ENCODE results near the gene MBNL2. TPM values are rescaled to one million over a fixed set of nuclear protein-coding genes. Genes with fewer than 3 reads are reported as not detected.

Gene MBNL2
- total RNA-seq, 1 donor from 2014 or later: 61.2 TPM

GRCh38 chr13:97252735-97253134 lies 30.6 kb downstream of the MBNL2 start:
- DNase-seq (ENCODE audit: low read depth): no peak

- no peak for DNase-seq (ENCODE audit: low read depth)
Measured at GRCh38 chr13:97253581-97254293, 31.6 kb downstream of the MBNL2 start.

GRCh38 chr13:97254816-97255215 lies 32.7 kb downstream of the MBNL2 start:
- DNase-seq (ENCODE audit: low read depth): peak; percentile 28

- DNase-seq (ENCODE audit: low read depth): no peak
Measured at GRCh38 chr13:97255515-97256021, 33.4 kb downstream of the MBNL2 start.

GRCh38 chr13:97256343-97256783 lies 34.2 kb downstream of the MBNL2 start:
- DNase-seq (ENCODE audit: low read depth): peak; percentile 74

GRCh38 chr13:97257228-97257755 lies 35.2 kb downstream of the MBNL2 start:
- DNase-seq (ENCODE audit: low read depth): no peak

GRCh38 chr13:97257800-97258799 lies 36.0 kb downstream of the MBNL2 start:
- DNase-seq (ENCODE audit: low read depth): peak; percentile 63

GRCh38 chr13:97258801-97259200 lies 36.7 kb downstream of the MBNL2 start:
- DNase-seq (ENCODE audit: low read depth): no peak

GRCh38 chr13:97259410-97259797 lies 37.3 kb downstream of the MBNL2 start:
- no peak for DNase-seq (ENCODE audit: low read depth)

GRCh38 chr13:97259798-97260714 lies 37.9 kb downstream of the MBNL2 start:
- peak; percentile 77 for DNase-seq (ENCODE audit: low read depth)

GRCh38 chr13:97261254-97262005 lies 39.3 kb downstream of the MBNL2 start:
- DNase-seq (ENCODE audit: low read depth): no peak

GRCh38 chr13:97262058-97262457 lies 39.9 kb downstream of the MBNL2 start:
- DNase-seq (ENCODE audit: low read depth): no peak

GRCh38 chr13:97263160-97263559 lies 41.0 kb downstream of the MBNL2 start:
- DNase-seq (ENCODE audit: low read depth): no peak

GRCh38 chr13:97264663-97265062 lies 42.5 kb downstream of the MBNL2 start:
- no peak for DNase-seq (ENCODE audit: low read depth)

- no peak for DNase-seq (ENCODE audit: low read depth)
Measured at GRCh38 chr13:97266332-97266731, 44.2 kb downstream of the MBNL2 start.

GRCh38 chr13:97266772-97267417 lies 44.8 kb downstream of the MBNL2 start:
- DNase-seq (ENCODE audit: low read depth): no peak

- DNase-seq (ENCODE audit: low read depth): no peak
Measured at GRCh38 chr13:97267418-97268059, 45.4 kb downstream of the MBNL2 start.

- no peak for DNase-seq (ENCODE audit: low read depth)
Measured at GRCh38 chr13:97268772-97269171, 46.6 kb downstream of the MBNL2 start.

- no peak for DNase-seq (ENCODE audit: low read depth)
Measured at GRCh38 chr13:97269603-97270002, 47.5 kb downstream of the MBNL2 start.
